ENCODE data around the gene PLIN1.

PLIN1 gene

DNA sequence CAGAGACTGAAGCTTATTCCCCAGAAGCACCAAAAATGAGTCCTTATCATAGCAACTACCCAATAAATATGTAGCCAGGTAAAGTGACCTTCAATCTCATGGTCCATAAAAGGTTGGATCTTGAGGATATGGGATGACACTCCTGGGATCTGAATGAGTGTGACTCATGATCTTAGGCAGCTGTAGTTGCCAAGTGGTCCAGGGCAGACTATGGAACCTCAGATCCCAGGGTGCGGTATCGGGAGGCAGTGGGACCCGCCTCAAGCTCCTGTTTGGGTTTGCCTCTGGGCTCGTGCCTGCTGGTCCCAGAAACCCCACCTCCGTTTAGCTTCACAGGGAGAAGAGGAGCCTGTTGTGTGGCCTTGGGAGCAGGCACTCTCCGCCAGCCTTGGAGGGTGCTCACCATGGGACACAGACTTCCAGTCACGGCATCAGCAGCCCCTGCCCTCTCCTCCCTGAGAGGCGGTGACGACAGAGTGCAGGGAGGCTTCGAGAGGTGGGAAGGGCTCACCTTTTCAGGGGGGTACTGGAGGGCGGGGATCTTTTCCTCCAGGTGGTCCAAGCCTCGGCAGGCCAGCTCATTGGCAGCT lies 8.1 kb downstream of the PLIN1 start:
- no peak for DNase-seq

DNA sequence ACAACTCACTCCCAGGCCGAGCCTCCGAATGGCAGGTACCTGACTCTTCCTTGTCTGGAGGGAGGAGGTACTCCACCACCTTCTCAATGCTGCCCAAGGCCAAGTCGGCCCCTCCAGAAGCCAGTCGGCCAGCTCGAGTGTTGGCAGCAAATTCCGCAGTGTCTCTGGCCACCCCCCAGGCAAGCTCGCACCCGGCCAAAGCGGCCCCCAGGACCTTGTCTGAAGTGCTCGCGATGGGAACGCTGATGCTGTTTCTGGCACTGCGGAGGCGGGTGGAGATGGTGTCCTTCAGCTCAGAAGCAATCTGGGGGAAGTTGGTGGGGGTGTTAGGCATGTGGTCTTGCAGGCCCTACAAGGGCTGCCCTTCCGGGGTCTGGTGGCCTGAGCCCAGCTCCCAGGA lies 9.2 kb downstream of the PLIN1 start:
- DNase-seq = no peak

DNA sequence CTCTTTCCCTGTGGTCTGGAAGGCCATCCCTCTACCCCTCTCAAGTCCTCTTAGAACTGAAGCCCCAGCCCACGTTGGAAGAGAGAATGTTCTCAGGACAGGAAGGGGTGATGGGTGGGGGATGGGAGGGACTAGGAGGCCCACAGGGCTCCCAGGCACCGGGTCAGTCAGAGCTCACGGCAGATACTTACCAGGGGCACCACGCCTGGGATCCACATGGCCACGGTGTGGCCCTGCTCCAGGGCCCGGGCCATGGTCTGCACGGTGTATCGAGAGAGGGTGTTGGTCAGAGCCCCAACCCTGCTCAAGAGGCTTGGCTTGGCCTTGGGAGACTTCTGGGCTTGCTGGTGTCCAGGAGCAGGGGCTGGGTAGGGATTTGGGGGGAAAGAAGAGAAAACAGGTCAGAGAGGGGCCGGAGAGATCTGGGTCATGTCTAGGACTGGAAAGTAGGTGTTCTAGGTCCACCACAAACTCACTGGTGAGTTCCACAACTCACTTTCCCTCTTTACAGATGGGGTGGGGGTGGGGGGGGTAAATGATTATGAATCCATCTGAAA lies 9.8 kb downstream of the PLIN1 start:
- no peak for DNase-seq

- DNase-seq = no peak
Observed at GRCh38 chr15:89668171-89668570, 11.0 kb downstream of the PLIN1 start.

- DNase-seq = no peak
Observed at GRCh38 chr15:89667706-89667960, 11.5 kb downstream of the PLIN1 start.

DNA sequence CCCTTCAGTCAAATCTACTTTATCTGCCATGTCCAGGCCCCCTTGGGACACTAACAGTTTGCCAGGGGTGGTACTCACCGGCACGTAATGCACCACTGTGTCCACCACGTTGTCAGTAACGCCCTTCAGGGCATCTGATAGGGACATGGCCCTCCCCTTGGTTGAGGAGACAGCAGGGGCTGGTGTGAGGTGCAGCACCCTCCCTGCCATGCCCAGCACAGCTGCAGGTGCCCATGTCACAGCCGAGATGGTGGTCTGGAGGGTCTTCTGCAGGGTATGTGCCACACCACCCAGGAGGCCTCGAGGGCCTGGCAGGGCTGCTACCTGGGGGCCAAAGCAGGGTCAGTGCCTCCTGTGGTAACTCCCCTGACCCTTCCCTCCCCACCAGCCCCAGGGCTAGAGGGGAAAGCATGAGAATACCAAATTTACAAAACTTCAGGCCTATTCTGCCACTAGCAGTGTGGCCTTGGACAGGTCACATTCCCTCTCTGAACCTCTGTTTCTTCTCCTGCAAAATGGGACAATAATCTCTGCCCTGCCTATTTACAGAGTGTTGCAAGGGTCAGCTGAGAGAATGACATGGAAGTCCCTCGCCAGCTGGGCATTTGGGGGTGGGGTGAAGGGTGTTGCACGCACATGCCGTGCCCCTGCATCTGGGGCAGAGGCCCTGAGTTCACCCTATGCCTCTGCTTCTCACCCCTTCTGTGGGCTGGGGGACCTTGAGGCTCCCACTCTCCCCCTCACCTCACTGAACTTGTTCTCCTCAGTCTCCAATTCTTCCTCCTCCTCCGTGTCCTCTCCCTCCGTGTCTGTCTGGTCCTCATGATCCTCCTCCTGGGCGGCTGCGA lies 12.1 kb downstream of the PLIN1 start:
- no peak for DNase-seq

DNA sequence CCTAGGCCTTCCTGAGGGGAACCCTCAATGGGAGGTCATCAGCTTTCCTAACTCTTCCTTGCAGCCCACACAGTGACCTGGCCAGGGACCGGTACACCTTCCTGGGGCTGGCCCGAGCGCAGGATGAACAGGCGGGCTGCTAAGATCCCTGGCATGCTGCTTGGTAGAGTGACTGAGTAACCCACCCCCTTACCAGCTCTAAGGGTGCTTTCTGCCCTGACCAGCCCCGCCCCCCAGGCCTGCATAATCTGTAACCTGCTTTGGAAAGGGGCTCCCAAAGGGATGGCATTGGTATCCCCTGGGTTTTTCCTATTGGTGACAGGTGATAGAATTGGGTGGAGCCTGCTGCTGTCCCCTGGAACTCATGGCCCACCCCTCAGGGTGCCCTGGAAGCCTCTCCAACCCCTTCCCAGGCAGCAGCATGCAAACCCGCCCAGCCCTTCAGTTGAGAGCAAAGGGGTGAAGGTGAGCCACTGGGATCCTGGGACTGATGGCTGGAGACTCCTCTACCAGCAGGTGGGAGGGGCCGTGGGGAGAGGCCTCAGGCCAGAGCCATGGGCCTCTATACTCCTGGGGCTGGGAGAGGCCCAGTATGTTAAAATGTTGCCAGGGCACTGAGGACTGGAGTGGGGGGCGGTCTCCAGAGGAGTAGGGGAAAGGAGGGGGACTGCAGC lies 12.8 kb downstream of the PLIN1 start:
- DNase-seq = no peak

GRCh38 chr15:89665449-89666181 lies 13.6 kb downstream of the PLIN1 start:
- peak; percentile 86 for DNase-seq

- no peak for DNase-seq
Observed at GRCh38 chr15:89664441-89665350, 14.5 kb downstream of the PLIN1 start.

GRCh38 chr15:89662893-89663626 lies 16.1 kb downstream of the PLIN1 start:
- DNase-seq = peak; percentile 70

DNA sequence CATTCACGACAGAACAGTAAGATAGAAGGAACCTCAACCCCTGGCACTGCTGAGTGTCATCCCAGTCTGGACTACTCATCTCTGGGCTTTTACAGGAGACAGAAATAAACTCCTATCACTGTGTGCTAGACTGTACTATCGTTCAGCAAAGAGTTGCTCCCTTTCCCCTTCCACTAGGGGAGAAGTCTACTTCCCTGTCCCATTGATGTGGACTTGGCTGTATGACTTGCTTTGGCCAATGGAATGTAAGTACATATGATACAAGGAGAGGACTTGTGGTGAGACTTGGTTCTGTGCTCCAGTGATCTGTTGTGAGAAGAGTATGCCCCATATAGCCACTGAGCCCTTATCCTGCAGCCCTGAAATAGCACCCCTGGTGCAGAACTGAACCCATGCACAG lies 18.6 kb downstream of the PLIN1 start:
- DNase-seq = no peak

DNA sequence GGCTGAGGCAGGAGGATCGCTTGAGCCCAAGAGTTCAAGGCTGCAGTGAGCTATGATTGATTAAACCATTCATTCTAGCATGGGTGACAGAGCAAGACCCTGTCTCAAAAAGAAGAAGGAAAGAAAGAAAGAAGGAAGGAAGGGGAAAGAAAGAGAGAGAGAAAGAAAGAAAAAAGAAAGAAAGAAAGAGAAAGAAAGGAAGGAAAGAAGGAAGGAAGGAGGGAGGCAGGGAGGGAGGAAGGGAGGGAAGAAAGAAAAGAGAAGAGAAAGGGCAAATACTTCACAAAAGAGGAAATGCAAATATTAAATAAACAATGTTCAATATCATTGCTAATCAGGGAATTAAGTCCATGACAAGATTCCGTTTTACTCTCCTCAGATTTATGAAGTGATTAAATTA lies 19.9 kb downstream of the PLIN1 start:
- no peak for DNase-seq

DNA sequence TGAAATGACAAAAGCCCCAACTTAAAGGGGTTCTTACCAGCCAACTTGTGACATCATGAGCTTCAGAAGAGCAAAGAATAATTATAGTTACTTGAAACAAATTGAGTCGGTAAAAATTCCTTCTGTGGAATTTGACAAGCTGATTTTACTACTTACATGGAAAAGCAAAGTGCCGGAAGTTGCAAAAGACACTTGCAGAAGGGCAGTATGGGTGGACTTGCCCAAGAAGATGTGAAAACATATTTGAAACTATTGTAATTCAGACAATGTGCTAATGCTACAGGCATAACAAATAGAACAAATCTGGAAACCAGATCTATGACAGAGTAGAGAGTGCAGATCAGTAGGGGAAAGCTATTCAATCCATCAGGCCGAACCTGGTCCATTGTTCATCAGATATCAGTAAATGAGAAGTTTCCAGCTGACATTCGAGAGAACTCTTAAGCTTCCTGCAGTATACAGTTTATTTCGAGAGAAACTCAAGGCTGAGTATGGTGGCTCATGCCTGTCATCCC lies 21.4 kb downstream of the PLIN1 start:
- no peak for DNase-seq

GRCh38 chr15:89656116-89656815 lies 22.9 kb downstream of the PLIN1 start:
- no peak for DNase-seq

GRCh38 chr15:89654847-89655805 lies 24.0 kb downstream of the PLIN1 start, which contains the start of gene KIF7:
KIF7 (minus strand) TSS chr15:89655467; CDS start chr15:89652930, 2,537 bp downstream.
- peak; percentile 89 for DNase-seq

GRCh38 chr15:89654301-89654761 lies 24.8 kb downstream of the PLIN1 start:
- no peak for DNase-seq

DNA sequence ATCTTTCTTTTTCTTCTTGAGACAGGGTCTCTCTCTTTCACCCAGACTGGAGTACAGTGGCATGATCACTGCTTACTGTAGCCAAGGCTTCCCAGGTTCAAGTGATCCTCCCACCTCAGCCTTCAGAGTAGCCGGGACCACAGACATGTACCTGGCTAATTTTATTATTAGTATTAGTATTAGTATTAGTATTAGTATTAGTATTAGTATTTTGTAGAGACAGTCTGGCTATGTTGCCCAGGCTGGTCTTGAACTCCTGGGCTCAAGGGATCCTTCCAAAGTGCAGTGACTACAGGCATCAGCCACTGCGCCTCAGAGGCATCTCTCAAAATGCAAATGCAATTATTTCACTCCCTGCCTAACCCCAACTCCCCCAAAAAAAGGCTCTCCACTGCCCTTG lies 25.6 kb downstream of the PLIN1 start:
- DNase-seq = no peak

DNA sequence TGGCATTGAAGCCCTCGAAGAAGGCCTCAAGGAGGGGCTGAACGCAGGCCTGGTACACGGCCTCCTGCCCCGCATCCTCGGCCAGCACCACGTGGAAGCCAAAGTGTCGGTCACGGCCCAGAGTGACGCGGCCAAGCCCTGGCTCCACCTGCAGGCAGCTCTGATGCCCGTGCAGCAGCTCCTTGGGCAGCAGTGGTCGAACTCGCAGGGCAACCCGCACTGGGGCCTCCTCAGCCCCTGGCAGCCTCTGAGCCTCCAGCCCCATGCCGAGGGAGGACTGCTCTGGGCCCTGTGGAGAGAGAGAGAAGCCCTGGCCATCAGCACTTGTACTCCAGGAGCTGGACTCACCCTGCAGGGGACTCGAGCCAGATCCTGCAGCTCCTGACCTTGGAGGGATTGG lies 26.5 kb downstream of the PLIN1 start:
- no peak for DNase-seq

DNA sequence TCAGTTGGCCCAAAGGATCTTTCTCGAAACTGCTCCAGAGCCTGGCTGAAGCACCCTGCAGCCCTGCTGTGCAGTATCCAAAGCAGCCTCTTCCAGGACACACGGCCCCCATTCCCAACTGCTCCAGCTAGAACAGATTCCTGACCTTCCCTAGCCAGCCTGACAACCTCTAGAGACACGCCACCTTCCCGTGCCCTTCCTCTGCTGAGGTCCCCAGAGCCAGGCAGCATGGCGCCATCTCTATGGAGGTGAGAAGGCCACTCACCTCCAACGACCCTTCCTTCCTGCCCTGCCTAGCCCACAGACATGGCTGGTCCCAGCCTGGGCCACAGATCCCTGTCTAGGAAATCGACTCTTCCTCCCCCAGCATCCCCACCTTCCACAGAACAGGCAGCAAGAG lies 27.0 kb downstream of the PLIN1 start:
- DNase-seq = no peak
